HL-60 (cell line): ENCODE results near the gene HPS3.

Source experiments
- DNase-seq, 2 experiments: peaks; one replicate each; pipeline ENCODE4 v3.0.0-alpha.2; 2010 to 2020; ENCODE audit warnings: low read depth in 1 of 2, low spot score in 1 of 2
- H3K27ac ChIP-seq: fragments of 250-450 bp; sonication (Bioruptor Pico); replicated peaks from 2 replicates; pipeline ENCODE4 v1.5.1; 2020; ENCODE audit warnings: mild to moderate bottlenecking, moderate library complexity
- H3K27me3 ChIP-seq: fragments of 250-450 bp; sonication (Bioruptor Pico); 2 replicates; pipeline ENCODE4 v1.5.1; 2021; ENCODE audit warnings: mild to moderate bottlenecking, moderate library complexity; ENCODE audit not compliant: insufficient read depth, poor library complexity, severe bottlenecking
- H3K4me3 ChIP-seq: replicated peaks from 2 replicates; pipeline ENCODE4 v1.5.1; 2011; ENCODE audit warnings: mild to moderate bottlenecking, control low read depth, low read length; ENCODE audit not compliant: insufficient read depth
- GABPA ChIP-seq: IDR thresholded peaks from 2 replicates; pipeline ENCODE4 v1.6.1; 2012; ENCODE audit warnings: low read depth
- POLR2AphosphoS5 ChIP-seq: IDR thresholded peaks from 2 replicates; pipeline ENCODE4 v1.6.1; 2012; ENCODE audit warnings: low read depth
- SPI1 ChIP-seq: IDR thresholded peaks from 2 replicates; pipeline ENCODE4 v1.6.1; 2012; ENCODE audit warnings: low read depth, mild to moderate bottlenecking, borderline replicate concordance
- TF ChIP-seq, protein P1 (sequence below): IDR thresholded peaks from 2 replicates; pipeline ENCODE4 v1.6.1; 2012; ENCODE audit warnings: low read depth; ENCODE audit not compliant: insufficient replicate concordance
- TF ChIP-seq, protein P2 (sequence below): IDR thresholded peaks from one replicate; pipeline ENCODE4 v1.5.1; 2011; ENCODE audit warnings: low read length, control low read depth, inconsistent platforms; ENCODE audit not compliant: insufficient read depth

Gene HPS3

DNA sequence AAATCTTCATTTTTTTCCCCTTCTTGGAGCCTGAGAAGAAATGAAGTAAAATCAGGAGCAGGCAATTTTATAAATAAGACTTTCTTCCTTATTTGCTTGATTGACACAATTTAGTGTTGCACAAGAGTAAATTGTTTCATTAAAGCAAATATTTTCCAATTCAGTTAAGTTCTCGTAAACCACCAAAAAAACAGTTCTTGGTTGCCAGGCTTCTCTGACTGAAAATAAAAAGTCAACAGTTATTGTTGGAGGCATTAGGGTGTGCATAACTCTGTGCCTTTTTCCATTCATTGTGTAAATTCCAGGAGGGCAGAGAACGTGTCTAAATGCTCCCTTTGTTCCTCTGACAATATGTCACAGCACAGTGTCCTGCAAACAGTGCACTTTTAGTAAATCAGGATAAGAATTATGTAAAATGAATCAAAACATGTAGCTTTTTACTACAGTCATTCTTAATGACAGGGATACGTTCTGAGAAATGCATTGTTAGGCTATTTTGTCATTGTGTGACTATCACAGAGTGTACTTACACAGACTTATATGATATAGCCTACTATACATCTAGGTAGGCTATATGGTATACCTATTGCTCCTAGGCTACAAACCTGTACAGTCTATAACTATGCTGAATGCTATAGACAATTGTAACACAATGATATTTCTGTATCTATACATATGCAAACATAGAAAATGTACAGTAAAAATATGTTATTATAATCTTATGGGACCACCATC lies 92.5 kb downstream of the HPS3 start, which contains the start of gene CP:
TSS of gene CP (minus strand) at position 47 of the 735 bp plus-strand sequence. CDS start at position 10, 37 bp downstream.
- no peak within 1 kb of the TSS for H3K4me3 ChIP-seq
- TF ChIP-seq SPI1 (no peak), GABPA (no peak), POLR2AphosphoS5 (no peak)
- TF ChIP-seq, protein P1, sequence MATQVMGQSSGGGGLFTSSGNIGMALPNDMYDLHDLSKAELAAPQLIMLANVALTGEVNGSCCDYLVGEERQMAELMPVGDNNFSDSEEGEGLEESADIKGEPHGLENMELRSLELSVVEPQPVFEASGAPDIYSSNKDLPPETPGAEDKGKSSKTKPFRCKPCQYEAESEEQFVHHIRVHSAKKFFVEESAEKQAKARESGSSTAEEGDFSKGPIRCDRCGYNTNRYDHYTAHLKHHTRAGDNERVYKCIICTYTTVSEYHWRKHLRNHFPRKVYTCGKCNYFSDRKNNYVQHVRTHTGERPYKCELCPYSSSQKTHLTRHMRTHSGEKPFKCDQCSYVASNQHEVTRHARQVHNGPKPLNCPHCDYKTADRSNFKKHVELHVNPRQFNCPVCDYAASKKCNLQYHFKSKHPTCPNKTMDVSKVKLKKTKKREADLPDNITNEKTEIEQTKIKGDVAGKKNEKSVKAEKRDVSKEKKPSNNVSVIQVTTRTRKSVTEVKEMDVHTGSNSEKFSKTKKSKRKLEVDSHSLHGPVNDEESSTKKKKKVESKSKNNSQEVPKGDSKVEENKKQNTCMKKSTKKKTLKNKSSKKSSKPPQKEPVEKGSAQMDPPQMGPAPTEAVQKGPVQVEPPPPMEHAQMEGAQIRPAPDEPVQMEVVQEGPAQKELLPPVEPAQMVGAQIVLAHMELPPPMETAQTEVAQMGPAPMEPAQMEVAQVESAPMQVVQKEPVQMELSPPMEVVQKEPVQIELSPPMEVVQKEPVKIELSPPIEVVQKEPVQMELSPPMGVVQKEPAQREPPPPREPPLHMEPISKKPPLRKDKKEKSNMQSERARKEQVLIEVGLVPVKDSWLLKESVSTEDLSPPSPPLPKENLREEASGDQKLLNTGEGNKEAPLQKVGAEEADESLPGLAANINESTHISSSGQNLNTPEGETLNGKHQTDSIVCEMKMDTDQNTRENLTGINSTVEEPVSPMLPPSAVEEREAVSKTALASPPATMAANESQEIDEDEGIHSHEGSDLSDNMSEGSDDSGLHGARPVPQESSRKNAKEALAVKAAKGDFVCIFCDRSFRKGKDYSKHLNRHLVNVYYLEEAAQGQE = no peak
- TF ChIP-seq, protein P2, sequence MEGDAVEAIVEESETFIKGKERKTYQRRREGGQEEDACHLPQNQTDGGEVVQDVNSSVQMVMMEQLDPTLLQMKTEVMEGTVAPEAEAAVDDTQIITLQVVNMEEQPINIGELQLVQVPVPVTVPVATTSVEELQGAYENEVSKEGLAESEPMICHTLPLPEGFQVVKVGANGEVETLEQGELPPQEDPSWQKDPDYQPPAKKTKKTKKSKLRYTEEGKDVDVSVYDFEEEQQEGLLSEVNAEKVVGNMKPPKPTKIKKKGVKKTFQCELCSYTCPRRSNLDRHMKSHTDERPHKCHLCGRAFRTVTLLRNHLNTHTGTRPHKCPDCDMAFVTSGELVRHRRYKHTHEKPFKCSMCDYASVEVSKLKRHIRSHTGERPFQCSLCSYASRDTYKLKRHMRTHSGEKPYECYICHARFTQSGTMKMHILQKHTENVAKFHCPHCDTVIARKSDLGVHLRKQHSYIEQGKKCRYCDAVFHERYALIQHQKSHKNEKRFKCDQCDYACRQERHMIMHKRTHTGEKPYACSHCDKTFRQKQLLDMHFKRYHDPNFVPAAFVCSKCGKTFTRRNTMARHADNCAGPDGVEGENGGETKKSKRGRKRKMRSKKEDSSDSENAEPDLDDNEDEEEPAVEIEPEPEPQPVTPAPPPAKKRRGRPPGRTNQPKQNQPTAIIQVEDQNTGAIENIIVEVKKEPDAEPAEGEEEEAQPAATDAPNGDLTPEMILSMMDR = no peak
- DNase-seq = no peak
- no peak within 1 kb of the TSS for H3K27ac ChIP-seq
- no peaks in the 10 kb centered on the region for H3K27me3 ChIP-seq
